GM12892 (cell line): ENCODE results near the gene ZSCAN16.
A peak's percentile ranks its signal among the peaks of the same experiment; 100 is the strongest.

Experiments used
- DNase-seq: peaks from one replicate; pipeline ENCODE4 v3.0.0; 2011; ENCODE audit not compliant: insufficient read length
- FAIRE-seq: peaks from 2 replicates; lab custom pipeline; 2011; peaks lifted over from hg19 to GRCh38; lab: Jason Lieb, UNC
- POLR2A ChIP-seq: IDR thresholded peaks from 2 replicates; pipeline ENCODE4 v1.6.1; 2011; ENCODE audit warnings: low read depth, low read length, control low read depth
- POLR2AphosphoS5 ChIP-seq: IDR thresholded peaks from 2 replicates; pipeline ENCODE4 v1.6.1; 2011; ENCODE audit warnings: low read depth, low read length, control low read depth
- TAF1 ChIP-seq: IDR thresholded peaks from 2 replicates; pipeline ENCODE4 v1.6.1; 2011; ENCODE audit warnings: low read depth, mild to moderate bottlenecking, control low read depth, low read length, borderline replicate concordance

The ZSCAN16 gene

DNA sequence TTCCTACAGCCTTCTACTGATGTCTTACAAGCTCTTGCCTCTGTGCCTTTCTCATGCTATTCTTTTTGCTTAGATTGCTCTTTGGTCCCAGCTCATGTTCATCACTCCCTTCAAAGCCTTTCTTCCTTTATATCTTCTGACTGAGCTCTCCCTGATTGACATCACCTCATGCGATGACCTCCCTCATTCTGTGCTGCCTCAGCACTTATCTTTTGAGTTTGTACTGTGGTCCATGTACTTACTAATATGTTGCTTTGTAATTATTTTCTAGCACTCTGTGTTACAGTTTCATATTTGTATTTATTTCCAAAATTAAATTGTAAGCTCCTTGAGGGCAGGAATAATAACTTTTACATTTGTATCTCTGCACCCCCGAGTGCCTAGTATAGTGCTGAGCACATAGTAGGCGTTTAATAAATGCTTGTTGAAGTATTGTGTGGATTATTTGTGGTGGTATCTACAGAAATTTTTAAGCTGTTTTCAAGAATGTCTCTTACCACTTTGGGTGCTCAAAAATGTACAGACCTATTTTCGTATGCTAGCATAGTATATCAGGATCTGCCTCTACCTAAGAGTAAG is 34.7 kb downstream of the ZSCAN16 start:
- FAIRE-seq (no peak), DNase-seq (no peak)
- TF ChIP-seq TAF1 (no peak), POLR2AphosphoS5 (no peak), POLR2A (no peak)

DNA sequence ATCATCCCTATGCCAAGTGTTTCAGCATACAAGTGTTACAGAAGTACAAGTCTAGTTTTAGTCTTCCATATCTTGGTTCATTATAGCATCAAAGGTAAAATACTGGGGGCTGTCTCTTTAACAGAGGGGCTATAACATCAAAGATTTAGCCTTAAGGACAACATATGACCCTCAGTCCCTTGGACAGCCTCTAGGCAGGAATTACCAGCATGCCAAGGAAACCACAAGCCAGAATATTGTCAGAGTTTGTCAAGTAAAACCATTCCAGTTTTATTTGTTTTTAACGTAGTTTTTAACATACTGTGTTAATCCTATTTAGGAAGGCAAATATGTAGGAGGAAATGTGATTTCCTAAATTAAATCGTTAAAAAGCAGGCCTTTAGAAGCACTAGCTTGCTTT is 35.8 kb downstream of the ZSCAN16 start:
- TF ChIP-seq TAF1 (no peak), POLR2AphosphoS5 (no peak), POLR2A (no peak)
- no peak for DNase-seq
- no peak for FAIRE-seq

DNA sequence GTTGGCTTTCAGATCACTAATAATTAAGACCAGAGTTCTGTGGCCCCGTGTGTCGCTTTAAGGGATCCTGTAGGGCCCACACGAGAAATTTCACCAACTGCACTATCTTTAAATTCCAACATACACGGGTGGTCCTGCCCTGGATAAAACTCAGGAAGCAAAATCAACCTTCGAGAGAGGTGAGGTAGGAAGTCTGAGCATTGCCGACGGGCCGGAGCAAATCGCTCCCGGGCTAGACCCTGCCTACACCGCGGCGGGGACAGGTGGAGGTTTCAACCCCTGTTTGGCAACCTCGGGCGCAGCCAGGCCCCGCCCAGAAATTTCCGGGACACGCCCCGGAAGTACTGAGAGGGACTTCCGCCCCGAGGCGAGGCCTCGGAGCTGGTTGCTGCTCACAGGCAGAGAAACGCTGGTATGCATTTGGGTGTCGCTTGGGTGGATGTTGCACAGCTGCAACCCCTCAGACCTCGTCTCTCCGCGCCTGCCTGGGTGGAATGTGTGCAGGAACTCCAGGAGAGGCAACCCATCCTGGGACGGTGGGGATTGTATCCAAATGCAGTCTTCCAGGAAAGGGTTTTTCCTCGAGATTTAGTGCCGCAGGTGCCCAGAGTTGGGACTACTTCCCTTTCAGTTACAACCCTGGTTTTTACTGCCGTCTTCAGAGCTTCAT is 37.1 kb downstream of the ZSCAN16 start:
- TF ChIP-seq TAF1 (no peak), POLR2A (peak; percentile 47; the same call in 1 of the 2 replicates), POLR2AphosphoS5 (peak; percentile 54; the same call in 1 of the 2 replicates)
- DNase-seq: peak; percentile 69
- peak; percentile 36 for FAIRE-seq

DNA sequence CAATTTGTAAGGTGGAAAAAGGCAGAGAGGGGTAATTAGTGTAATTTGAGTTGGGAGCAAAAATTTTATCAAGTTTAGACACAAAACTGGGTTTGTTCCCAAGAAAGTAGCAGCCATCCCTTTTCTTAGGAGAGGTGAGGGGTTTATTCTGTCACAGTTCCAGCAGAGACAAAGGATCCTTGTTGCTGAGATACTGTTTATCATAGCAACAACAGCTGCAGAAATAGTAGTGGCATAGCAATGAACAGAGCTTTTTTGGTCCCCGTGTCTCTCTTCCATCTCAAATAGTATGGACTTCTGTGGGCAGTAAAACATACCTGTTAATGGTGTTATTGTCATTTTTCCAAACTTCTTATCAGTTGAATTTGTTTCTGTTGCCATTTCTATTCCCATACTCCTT is 41.2 kb downstream of the ZSCAN16 start:
- no peak for DNase-seq
- FAIRE-seq: no peak
- TF ChIP-seq POLR2A: no peak
- TF ChIP-seq POLR2AphosphoS5: no peak
- no peak for TF ChIP-seq TAF1

DNA sequence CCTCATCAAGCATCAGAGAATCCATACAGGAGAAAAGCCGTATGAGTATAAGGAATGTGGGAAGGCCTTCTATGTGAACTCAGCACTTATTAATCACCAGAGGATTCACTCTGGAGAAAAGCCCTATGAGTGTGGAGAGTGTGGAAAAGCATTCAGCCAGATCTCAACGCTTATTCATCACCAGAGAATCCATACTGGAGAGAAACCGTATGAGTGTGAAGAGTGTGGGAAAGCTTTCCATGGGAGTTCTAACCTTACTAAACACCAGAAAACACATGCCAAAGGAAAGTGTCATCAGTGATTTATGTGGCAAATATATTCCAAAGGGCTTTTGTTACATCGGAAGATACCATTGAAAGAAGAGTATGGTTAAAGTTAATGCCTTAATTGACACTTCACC is 42.7 kb downstream of the ZSCAN16 start:
- DNase-seq (no peak), FAIRE-seq (no peak)
- TF ChIP-seq TAF1 (no peak), POLR2A (no peak), POLR2AphosphoS5 (no peak)

DNA sequence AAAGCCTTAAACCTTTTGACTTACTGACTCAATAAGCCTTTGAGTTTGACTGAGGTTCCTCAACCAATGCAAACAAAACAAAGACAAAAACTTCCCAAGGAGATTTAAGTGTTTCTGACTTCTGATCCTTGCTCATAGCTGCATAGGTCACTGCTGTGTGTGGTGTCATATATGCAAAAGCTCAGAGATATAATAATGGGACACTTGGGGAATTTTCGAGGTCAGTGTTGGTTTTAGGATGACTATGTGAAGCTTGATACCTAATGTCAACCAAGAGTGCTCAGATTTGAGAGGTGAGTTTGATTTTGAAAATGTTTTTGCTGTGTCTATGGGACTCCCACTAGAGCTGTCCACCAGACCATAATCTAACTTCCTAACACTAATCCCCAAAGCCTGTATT is 43.5 kb downstream of the ZSCAN16 start:
- DNase-seq: no peak
- no peak for FAIRE-seq
- no peak for TF ChIP-seq TAF1
- no peak for TF ChIP-seq POLR2A
- TF ChIP-seq POLR2AphosphoS5: no peak

DNA sequence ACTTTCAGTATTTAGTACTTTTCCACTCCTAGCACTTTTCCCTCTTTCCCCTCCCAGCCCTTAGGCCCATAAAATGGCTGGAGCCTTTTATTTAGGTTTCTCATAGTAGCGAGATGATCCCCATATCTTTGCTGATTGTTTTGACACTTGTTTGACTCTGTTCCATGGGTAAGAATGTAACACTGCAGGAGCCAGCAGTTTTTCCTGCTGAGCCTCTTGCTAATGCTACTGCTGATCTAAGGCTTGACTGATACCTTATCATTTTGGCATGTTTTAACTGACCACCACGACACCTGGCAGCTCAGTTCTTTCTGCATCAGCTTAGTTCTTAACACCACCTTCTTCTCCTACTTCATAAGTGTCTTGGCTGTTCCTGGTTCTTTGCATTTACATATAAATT is 46.9 kb downstream of the ZSCAN16 start:
- TF ChIP-seq POLR2AphosphoS5 (no peak), POLR2A (no peak), TAF1 (no peak)
- DNase-seq: no peak
- no peak for FAIRE-seq

DNA sequence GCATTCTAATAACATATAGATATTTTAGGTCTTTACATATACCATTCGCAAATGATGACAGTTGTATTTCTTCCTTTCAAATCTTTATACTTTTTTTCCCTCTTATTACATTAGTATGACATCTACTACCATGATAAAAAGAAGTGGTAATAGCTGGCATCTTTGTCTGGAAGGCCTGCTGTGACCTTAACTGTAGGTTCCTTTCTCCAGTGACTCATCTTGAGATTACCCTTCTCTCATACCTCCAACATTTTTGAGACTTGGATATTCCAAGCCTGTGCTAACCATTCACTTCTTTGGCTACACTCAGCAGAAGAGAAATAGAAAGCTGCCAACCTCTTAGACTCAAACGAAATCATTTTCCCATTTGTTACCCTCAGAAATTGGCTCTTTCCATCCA is 47.6 kb downstream of the ZSCAN16 start:
- no peak for DNase-seq
- TF ChIP-seq TAF1 (no peak), POLR2AphosphoS5 (no peak)
- FAIRE-seq: no peak

DNA sequence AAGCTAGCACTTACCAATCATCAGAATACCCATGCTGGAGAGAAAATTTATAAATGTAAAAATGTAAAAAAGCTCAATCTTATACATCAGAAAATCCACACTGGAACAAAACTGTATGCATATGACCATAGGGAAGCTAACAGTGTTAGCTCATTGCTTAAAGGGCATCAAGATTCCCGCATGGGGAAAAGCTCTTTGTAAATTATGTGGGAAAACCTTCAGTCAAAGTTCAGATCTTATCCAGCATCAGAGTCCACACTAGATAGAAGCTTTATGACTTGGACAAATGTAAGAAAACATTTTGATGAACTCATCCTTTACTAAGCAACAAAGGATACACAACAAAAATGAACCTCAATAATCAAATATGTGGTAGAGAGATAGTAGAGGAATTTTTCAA is 52.0 kb downstream of the ZSCAN16 start:
- no peak for FAIRE-seq
- no peak for DNase-seq
- TF ChIP-seq POLR2AphosphoS5 (no peak), TAF1 (no peak), POLR2A (no peak)
